Upper lobe of left lung (tissue), 6 donors: ENCODE results near the gene ADISSP. TPM values are rescaled to one million over a fixed set of nuclear protein-coding genes. Genes with fewer than 3 reads are reported as not detected.
A peak's percentile ranks its signal among the peaks of the same experiment; 100 is the strongest.
"Not testable (repeated sequence)": the region's sequence is repeated elsewhere in the genome, so short reads cannot be mapped to it uniquely, and the experiment has no call there.

Source experiments
- ATAC-seq, 2 donors: fragments of 200-7000 bp; cut with Tn5 transposase; one replicate each; pipeline ENCODE4 v1.9.1; 2022; ENCODE audit warnings: mild to moderate bottlenecking in 2 of 2, moderate library complexity in 2 of 2; ENCODE audit not compliant: low FRiP score in 2 of 2
- DNase-seq, 2 donors: peaks; one replicate each; pipeline ENCODE4 v3.0.0-alpha.2; 2019 to 2020
- H3K27ac ChIP-seq, 4 donors: fragments of 200-600 bp; sonication (generic); one replicate each; pipeline ENCODE4 v1.5.1; 2016 to 2019
- H3K27me3 ChIP-seq, 4 donors: fragments of 200-600 bp; sonication (generic); one replicate each; pipeline ENCODE4 v1.5.1; 2017 to 2019
- H3K36me3 ChIP-seq, 4 donors: fragments of 200-600 bp; sonication (generic); one replicate each; pipeline ENCODE4 v1.5.1; 2016 to 2019
- H3K4me1 ChIP-seq, 4 donors: fragments of 200-600 bp; sonication (generic); one replicate each; pipeline ENCODE4 v1.5.1; 2018 to 2019
- H3K4me3 ChIP-seq, 4 donors: fragments of 200-600 bp; sonication (generic); one replicate each; pipeline ENCODE4 v1.5.1; 2017 to 2019; ENCODE audit warnings: mild to moderate bottlenecking in 2 of 4, moderate library complexity in 1 of 4
- H3K9me3 ChIP-seq, 4 donors: fragments of 200-600 bp; sonication (generic); one replicate each; pipeline ENCODE4 v1.5.1; 2018 to 2019
- CTCF ChIP-seq, 6 experiments: fragments of 450-650 bp in 4 of 6; fragments of 200-600 bp in 2 of 6; sonication (generic) in 2 of 6; IDR thresholded peaks; one replicate each; pipeline ENCODE4 v1.5.1; 2016 to 2019; ENCODE audit warnings: antibody characterized with exemption in 6 of 6
- EP300 ChIP-seq, 4 donors: sonication (generic); formaldehyde crosslinking; IDR thresholded peaks; one replicate each; pipeline ENCODE4 v1.5.1; 2017; ENCODE audit warnings: antibody characterized with exemption in 4 of 4, control low read depth in 2 of 4
- POLR2A ChIP-seq, 4 donors: fragments of 450-650 bp; IDR thresholded peaks; one replicate each; pipeline ENCODE4 v1.5.1; 2016 to 2017; ENCODE audit warnings: antibody characterized with exemption in 4 of 4, mild to moderate bottlenecking in 2 of 4
- POLR2AphosphoS5 ChIP-seq, 2 donors: sonication (generic); formaldehyde crosslinking; IDR thresholded peaks; one replicate each; pipeline ENCODE4 v1.5.1; 2017; ENCODE audit warnings: antibody characterized with exemption in 2 of 2
- WGBS, 2 donors: methylation state at CpG; one replicate each; pipeline ENCODE4 v1.1.5; 2017 to 2018; 5-methylcytosine and 5-hydroxymethylcytosine counted together
- total RNA-seq, 6 donors: library from RNA; depleted of rRNA in 4 of 6; stranded (reverse); fragments of >200 nt in 4 of 6; gene quantifications; one replicate each; pipeline versions ENCODE4 v1.1.0 to v1.2.1, GENCODE V29; 2016 to 2021
- donor health status: DM: no; HTN: no; CAD: no; lungs with moderate emphysema.
- donor health status: DM: no; HTN: yes; CAD: no; lungs with severe emphysema.

The ADISSP gene
- total RNA-seq, 6 donors from 2014 or later = 6.7 to 41.9 (median 39.1) TPM

- peaks cover 0 to 13% (median 7%) of the 10 kb centered on the region in 4 donors for H3K36me3 ChIP-seq
- no peaks in the 10 kb centered on the region for H3K27me3 ChIP-seq
- H3K4me3 ChIP-seq = peak overlapping the region in 3 of 4 donors; percentile 81 to 96 (median 88)
- ATAC-seq (no peak), DNase-seq (peak in 1 of 2 donors; percentile 77)
- peak overlapping the region; percentile 94 to 98 (median 96) for H3K27ac ChIP-seq
- no peaks in the 10 kb centered on the region for H3K9me3 ChIP-seq
- 89 to 90% methylated on average over 20 to 24 of the region's 25 CpGs for WGBS, 2 donors
- peaks cover 38 to 48% (median 42%) of the 10 kb centered on the region in 4 donors for H3K4me1 ChIP-seq
- TF ChIP-seq CTCF (IDR thresholded peaks at IDR 0.05) (no peak), POLR2A (IDR thresholded peaks at IDR 0.05) (no peak), EP300 (IDR thresholded peaks at IDR 0.05) (no peak), POLR2AphosphoS5 (IDR thresholded peaks at IDR 0.05) (no peak)
Observed at GRCh38 chr20:3794701-3795420, 27.3 kb upstream of the ADISSP start.

- peaks cover 31 to 41% (median 35%) of the 10 kb centered on the region in 4 donors for H3K4me1 ChIP-seq
- not testable (repeated sequence) for H3K9me3 ChIP-seq, ATAC-seq, H3K36me3 ChIP-seq, DNase-seq, H3K27ac ChIP-seq, H3K27me3 ChIP-seq, H3K4me3 ChIP-seq
- 86 to 94% methylated on average over 1 of the region's 3 CpGs for WGBS, 2 donors
Observed at GRCh38 chr20:3794168-3794567, 26.6 kb upstream of the ADISSP start.

- Histone ChIP-seq H3K4me1 (peaks cover 22 to 34% (median 26%) of the 10 kb centered on the region in 4 donors), H3K27ac (peak overlapping the region in 1 of 4 donors; percentile 23)
- H3K9me3 ChIP-seq, DNase-seq, H3K36me3 ChIP-seq, H3K4me3 ChIP-seq, H3K27me3 ChIP-seq, ATAC-seq: not testable (repeated sequence)
- 95 to 97% methylated on average over 4 of the region's 4 CpGs for WGBS, 2 donors
Observed at GRCh38 chr20:3789201-3789600, 21.6 kb upstream of the ADISSP start.

GRCh38 chr20:3788685-3789155 lies 21.2 kb upstream of the ADISSP start:
- 51 to 61% methylated on average over 4 of the region's 4 CpGs for WGBS, 2 donors
- Histone ChIP-seq H3K27ac (peak overlapping the region in 1 of 4 donors; percentile 23), H3K27me3 (no peaks in the 10 kb centered on the region), H3K4me3 (no peak overlapping the region), H3K9me3 (no peaks in the 10 kb centered on the region), H3K4me1 (peaks cover 27 to 39% (median 31%) of the 10 kb centered on the region in 4 donors), H3K36me3 (peaks cover 0 to 10% (median 0%) of the 10 kb centered on the region in 4 donors)
- TF ChIP-seq POLR2AphosphoS5 (IDR thresholded peaks at IDR 0.05) = no peak
- ATAC-seq (no peak), DNase-seq (no peak)

GRCh38 chr20:3787324-3788014 lies 19.9 kb upstream of the ADISSP start:
- TF ChIP-seq POLR2AphosphoS5 (IDR thresholded peaks at IDR 0.05) = no peak
- no peak for TF ChIP-seq EP300 (IDR thresholded peaks at IDR 0.05)
- no peak for TF ChIP-seq POLR2A (IDR thresholded peaks at IDR 0.05)
- TF ChIP-seq CTCF (IDR thresholded peaks at IDR 0.05) = no peak
- ATAC-seq = no peak
- WGBS, 2 donors = 63 to 76% methylated on average over 5 of the region's 5 CpGs
- DNase-seq = no peak
- Histone ChIP-seq H3K4me3 (peak overlapping the region in 3 of 4 donors; percentile 38 to 68 (median 67)), H3K27ac (peak overlapping the region in 2 of 4 donors; percentile 50 to 59), H3K27me3 (no peaks in the 10 kb centered on the region), H3K4me1 (peaks cover 40 to 50% (median 42%) of the 10 kb centered on the region in 4 donors), H3K9me3 (no peaks in the 10 kb centered on the region), H3K36me3 (peaks cover 0 to 18% (median 0%) of the 10 kb centered on the region in 4 donors)

- WGBS, 2 donors = 5 to 6% methylated on average over 23 to 41 of the region's 70 CpGs
- Histone ChIP-seq H3K4me1 (peaks cover 42 to 50% (median 45%) of the 10 kb centered on the region in 4 donors), H3K9me3 (no peaks in the 10 kb centered on the region), H3K27ac (peak within 1 kb of the TSS; percentile 84 to 88 (median 87)), H3K36me3 (peaks cover 0 to 18% (median 0%) of the 10 kb centered on the region in 4 donors), H3K27me3 (no peaks in the 10 kb centered on the region), H3K4me3 (peak within 1 kb of the TSS; percentile 18 to 80 (median 68))
- ATAC-seq = peak; percentile 93 to 98
- TF ChIP-seq POLR2A (IDR thresholded peaks at IDR 0.05) (no peak), POLR2AphosphoS5 (IDR thresholded peaks at IDR 0.05) (peak in 1 of 2 donors; percentile 53), EP300 (IDR thresholded peaks at IDR 0.05) (no peak), CTCF (IDR thresholded peaks at IDR 0.05) (peak; percentile 73 to 97 (median 84))
- DNase-seq = peak; percentile 91 to 99
Observed at GRCh38 chr20:3786665-3787323, 19.2 kb upstream of the ADISSP start, which contains the start of gene CENPB. Gene CENPB (minus strand): TSS chr20:3786740. CDS start chr20:3786483, 257 bp downstream.
